ENCODE results near the gene SFPQ.
"Not testable (repeated sequence)": the region's sequence is repeated elsewhere in the genome, so short reads cannot be mapped to it uniquely, and the experiment has no call there.

DNA sequence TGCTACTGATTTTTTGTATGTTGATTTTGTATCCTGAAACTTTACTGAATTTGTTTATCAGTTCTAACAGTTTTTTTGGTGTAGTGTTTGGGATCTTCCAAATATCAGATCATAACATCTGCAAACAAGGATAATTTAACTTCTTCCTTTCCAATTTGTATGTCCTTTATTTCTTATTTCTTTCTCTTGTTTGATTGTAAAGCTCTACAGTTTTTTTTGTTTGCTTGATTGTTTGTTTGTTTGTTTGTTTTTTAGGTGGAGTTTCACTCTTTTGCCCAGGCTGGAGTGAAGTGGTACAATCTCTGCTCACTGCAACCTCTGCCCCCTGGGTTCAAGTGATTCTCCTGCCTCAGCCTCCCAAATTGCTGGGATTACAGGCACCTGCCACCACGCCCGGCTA, 43.8 kb upstream of the SFPQ start:
- TF ChIP-seq, protein P1, sequence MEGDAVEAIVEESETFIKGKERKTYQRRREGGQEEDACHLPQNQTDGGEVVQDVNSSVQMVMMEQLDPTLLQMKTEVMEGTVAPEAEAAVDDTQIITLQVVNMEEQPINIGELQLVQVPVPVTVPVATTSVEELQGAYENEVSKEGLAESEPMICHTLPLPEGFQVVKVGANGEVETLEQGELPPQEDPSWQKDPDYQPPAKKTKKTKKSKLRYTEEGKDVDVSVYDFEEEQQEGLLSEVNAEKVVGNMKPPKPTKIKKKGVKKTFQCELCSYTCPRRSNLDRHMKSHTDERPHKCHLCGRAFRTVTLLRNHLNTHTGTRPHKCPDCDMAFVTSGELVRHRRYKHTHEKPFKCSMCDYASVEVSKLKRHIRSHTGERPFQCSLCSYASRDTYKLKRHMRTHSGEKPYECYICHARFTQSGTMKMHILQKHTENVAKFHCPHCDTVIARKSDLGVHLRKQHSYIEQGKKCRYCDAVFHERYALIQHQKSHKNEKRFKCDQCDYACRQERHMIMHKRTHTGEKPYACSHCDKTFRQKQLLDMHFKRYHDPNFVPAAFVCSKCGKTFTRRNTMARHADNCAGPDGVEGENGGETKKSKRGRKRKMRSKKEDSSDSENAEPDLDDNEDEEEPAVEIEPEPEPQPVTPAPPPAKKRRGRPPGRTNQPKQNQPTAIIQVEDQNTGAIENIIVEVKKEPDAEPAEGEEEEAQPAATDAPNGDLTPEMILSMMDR (IDR thresholded peaks at IDR 0.05): not testable (repeated sequence)
- TF ChIP-seq, protein P2, sequence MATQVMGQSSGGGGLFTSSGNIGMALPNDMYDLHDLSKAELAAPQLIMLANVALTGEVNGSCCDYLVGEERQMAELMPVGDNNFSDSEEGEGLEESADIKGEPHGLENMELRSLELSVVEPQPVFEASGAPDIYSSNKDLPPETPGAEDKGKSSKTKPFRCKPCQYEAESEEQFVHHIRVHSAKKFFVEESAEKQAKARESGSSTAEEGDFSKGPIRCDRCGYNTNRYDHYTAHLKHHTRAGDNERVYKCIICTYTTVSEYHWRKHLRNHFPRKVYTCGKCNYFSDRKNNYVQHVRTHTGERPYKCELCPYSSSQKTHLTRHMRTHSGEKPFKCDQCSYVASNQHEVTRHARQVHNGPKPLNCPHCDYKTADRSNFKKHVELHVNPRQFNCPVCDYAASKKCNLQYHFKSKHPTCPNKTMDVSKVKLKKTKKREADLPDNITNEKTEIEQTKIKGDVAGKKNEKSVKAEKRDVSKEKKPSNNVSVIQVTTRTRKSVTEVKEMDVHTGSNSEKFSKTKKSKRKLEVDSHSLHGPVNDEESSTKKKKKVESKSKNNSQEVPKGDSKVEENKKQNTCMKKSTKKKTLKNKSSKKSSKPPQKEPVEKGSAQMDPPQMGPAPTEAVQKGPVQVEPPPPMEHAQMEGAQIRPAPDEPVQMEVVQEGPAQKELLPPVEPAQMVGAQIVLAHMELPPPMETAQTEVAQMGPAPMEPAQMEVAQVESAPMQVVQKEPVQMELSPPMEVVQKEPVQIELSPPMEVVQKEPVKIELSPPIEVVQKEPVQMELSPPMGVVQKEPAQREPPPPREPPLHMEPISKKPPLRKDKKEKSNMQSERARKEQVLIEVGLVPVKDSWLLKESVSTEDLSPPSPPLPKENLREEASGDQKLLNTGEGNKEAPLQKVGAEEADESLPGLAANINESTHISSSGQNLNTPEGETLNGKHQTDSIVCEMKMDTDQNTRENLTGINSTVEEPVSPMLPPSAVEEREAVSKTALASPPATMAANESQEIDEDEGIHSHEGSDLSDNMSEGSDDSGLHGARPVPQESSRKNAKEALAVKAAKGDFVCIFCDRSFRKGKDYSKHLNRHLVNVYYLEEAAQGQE (IDR thresholded peaks at IDR 0.05): not testable (repeated sequence)
- TF ChIP-seq, protein P3, sequence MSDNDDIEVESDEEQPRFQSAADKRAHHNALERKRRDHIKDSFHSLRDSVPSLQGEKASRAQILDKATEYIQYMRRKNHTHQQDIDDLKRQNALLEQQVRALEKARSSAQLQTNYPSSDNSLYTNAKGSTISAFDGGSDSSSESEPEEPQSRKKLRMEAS (IDR thresholded peaks at IDR 0.05): not testable (repeated sequence)
- not testable (repeated sequence) for TF ChIP-seq POLR2A (IDR thresholded peaks at IDR 0.05; ENCODE audit: low read length); RAD21 (conservative IDR thresholded peaks at IDR 0.05 in 1 of 2, IDR thresholded peaks at IDR 0.05 in 1 of 2)
